DOHH2 (cell line): ENCODE measurements around the gene KIF6.

ENCODE experiments used
- H3F3A ChIP-seq: fragments of 200-600 bp; sonication (generic), shearing (Covaris generic); 2 replicates; pipeline ENCODE4 v1.6.0; 2016; ENCODE audit warnings: antibody characterized with exemption, mild to moderate bottlenecking; ENCODE audit not compliant: control insufficient read depth, insufficient read depth
- H3K27ac ChIP-seq: fragments of 200-600 bp; sonication (generic); 2 replicates; pipeline ENCODE4 v1.5.1; 2014; ENCODE audit warnings: low read depth, mild to moderate bottlenecking, low read length, moderate library complexity
- H3K27me3 ChIP-seq: fragments of 200-600 bp; sonication (generic); 2 replicates; pipeline ENCODE4 v1.6.1; 2014; ENCODE audit warnings: mild to moderate bottlenecking, low read length, mixed read lengths; ENCODE audit not compliant: control insufficient read depth
- H3K36me3 ChIP-seq: fragments of 200-600 bp; sonication (generic); 2 replicates; pipeline ENCODE4 v1.6.1; 2014; ENCODE audit warnings: mild to moderate bottlenecking, low read length, moderate library complexity, mixed read lengths; ENCODE audit not compliant: control insufficient read depth
- H3K4me1 ChIP-seq: fragments of 200-600 bp; sonication (generic); 2 replicates; pipeline ENCODE4 v1.6.1; 2014; ENCODE audit warnings: mild to moderate bottlenecking, low read length, mixed read lengths; ENCODE audit not compliant: control insufficient read depth
- H3K4me2 ChIP-seq: fragments of 200-600 bp; sonication (generic); 2 replicates; pipeline ENCODE4 v1.6.0; 2014; ENCODE audit warnings: mild to moderate bottlenecking, low read length, moderate library complexity
- H3K4me3 ChIP-seq: fragments of 200-600 bp; sonication (generic); 2 replicates; pipeline ENCODE4 v1.5.1; 2014; ENCODE audit warnings: mild to moderate bottlenecking, low read length, mixed read lengths
- H3K79me2 ChIP-seq: fragments of 200-600 bp; sonication (generic); 2 replicates; pipeline ENCODE4 v1.6.1; 2014; ENCODE audit warnings: mild to moderate bottlenecking, low read length, mixed read lengths; ENCODE audit not compliant: control insufficient read depth
- H3K9me2 ChIP-seq: fragments of 200-600 bp; sonication (generic); replicated peaks from 2 replicates; pipeline ENCODE4 v1.6.1; 2014; ENCODE audit warnings: mild to moderate bottlenecking, low read length, mixed read lengths; ENCODE audit not compliant: control insufficient read depth
- H3K9me3 ChIP-seq: fragments of 200-600 bp; sonication (generic); 2 replicates; pipeline ENCODE4 v1.6.1; 2014; ENCODE audit warnings: antibody characterized with exemption, low read length, mixed read lengths; ENCODE audit not compliant: control insufficient read depth, insufficient read depth
- H4K20me1 ChIP-seq: fragments of 200-600 bp; sonication (generic); 2 replicates; pipeline ENCODE4 v1.6.0; 2014; ENCODE audit warnings: low read depth, mild to moderate bottlenecking, antibody characterized with exemption, low read length, moderate library complexity; ENCODE audit not compliant: control insufficient read depth, insufficient read depth
- EZH2phosphoT487 ChIP-seq: fragments of 200-600 bp; sonication (generic); IDR thresholded peaks from 2 replicates; pipeline ENCODE4 v1.6.1; 2017; ENCODE audit warnings: borderline replicate concordance, mild to moderate bottlenecking, antibody characterized with exemption, low read length, moderate library complexity, mixed read lengths
- TF ChIP-seq, protein P1 (sequence below): fragments of 200-600 bp; sonication (generic); IDR thresholded peaks from one replicate; pipeline ENCODE4 v1.5.1; 2014; ENCODE audit warnings: antibody characterized with exemption, mild to moderate bottlenecking, low read depth, low read length; ENCODE audit not compliant: poor library complexity, severe bottlenecking

KIF6 gene

DNA sequence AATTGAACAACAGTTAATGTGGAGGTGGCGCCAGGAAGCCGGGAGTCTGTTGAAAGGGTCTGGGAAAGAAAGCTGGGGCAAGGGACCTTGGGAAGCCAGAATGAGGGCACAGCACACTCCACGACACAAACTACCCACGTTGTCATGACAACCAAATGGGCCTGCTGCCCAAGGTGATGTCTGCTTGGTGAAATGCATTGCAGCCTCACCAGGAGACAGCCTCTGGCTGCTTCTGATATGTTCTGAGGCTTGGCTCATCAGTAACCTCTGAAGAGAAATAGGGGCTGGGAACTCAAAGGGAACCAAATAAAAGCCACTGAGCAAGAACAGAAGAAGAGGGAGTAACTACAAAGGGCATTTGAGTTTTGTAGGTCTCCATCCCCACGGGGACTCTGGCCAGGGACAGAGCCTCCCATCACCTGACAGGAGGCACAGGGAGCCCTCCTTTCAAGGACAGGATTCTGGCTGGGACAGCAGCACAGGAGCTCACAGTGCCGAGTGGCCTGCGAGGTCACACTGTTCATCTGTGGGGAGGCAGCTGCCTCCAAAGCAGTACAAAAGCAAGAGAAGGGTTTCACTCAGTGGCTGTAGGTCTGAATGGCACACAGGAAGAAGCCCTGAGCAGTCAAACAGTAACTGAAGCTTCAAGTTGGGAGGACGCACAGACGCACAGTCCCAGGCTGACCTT, 358.1 kb downstream of the KIF6 start:
- no peak overlapping the region for H3K4me2 ChIP-seq
- no peaks in the 10 kb centered on the region for H4K20me1 ChIP-seq
- H3K9me2 ChIP-seq = no peaks in the 10 kb centered on the region
- H3K4me3 ChIP-seq = no peak overlapping the region
- H3K27ac ChIP-seq = no peak overlapping the region
- H3K79me2 ChIP-seq = no peaks in the 10 kb centered on the region
- no peak for TF ChIP-seq EZH2phosphoT487
- TF ChIP-seq, protein P1, sequence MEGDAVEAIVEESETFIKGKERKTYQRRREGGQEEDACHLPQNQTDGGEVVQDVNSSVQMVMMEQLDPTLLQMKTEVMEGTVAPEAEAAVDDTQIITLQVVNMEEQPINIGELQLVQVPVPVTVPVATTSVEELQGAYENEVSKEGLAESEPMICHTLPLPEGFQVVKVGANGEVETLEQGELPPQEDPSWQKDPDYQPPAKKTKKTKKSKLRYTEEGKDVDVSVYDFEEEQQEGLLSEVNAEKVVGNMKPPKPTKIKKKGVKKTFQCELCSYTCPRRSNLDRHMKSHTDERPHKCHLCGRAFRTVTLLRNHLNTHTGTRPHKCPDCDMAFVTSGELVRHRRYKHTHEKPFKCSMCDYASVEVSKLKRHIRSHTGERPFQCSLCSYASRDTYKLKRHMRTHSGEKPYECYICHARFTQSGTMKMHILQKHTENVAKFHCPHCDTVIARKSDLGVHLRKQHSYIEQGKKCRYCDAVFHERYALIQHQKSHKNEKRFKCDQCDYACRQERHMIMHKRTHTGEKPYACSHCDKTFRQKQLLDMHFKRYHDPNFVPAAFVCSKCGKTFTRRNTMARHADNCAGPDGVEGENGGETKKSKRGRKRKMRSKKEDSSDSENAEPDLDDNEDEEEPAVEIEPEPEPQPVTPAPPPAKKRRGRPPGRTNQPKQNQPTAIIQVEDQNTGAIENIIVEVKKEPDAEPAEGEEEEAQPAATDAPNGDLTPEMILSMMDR = no peak
- H3K36me3 ChIP-seq = no peaks in the 10 kb centered on the region
- H3F3A ChIP-seq = no peaks in the 10 kb centered on the region
- H3K9me3 ChIP-seq = no peaks in the 10 kb centered on the region
- no peaks in the 10 kb centered on the region for H3K4me1 ChIP-seq
- H3K27me3 ChIP-seq = no peaks in the 10 kb centered on the region

DNA sequence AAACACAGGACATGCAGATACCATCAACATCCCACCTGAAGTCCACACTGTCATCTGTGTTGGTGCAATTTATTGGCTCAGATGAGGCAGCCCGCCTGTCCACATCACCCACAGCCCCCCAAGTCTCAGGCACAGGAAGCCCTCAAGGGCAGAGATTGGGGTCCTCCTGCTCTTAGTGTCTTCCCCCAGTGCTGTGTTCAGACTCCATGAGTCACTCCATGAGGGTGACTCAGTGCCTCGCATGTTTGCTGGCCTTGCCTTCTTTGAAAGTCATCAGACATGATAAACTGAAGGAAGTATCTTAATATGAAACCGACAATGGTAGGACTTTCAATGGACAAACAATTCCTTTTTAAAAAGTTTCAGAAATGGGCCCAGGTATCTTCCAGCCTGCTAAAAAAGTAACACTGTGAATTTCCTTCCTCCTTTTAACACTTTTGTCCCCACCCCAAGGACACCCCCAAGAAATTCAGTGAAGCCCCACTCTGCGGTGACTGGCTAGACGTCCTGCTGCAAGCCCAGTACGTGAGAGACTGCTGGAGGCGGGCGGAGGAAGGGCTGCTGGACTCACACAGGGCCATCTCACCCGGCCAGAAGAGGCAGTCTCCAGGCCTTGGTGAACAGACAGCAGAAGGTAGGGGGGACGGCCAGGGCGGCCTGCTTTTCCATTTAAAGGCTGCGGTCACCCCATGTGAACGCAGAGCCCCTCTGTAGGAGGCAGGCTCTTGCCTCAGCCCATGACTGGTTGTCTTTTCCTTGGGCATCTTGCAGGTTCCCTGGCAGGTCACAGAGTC, 359.7 kb downstream of the KIF6 start:
- Histone ChIP-seq H3K4me1 (no peaks in the 10 kb centered on the region), H3K79me2 (no peaks in the 10 kb centered on the region), H3K4me2 (no peak overlapping the region), H3K27ac (no peak overlapping the region), H4K20me1 (no peaks in the 10 kb centered on the region), H3K27me3 (no peaks in the 10 kb centered on the region), H3F3A (no peaks in the 10 kb centered on the region), H3K9me3 (no peaks in the 10 kb centered on the region), H3K4me3 (no peak overlapping the region), H3K36me3 (no peaks in the 10 kb centered on the region), H3K9me2 (no peaks in the 10 kb centered on the region)
- TF ChIP-seq, protein P1 = no peak
- TF ChIP-seq EZH2phosphoT487 = no peak

- H4K20me1 ChIP-seq = no peaks in the 10 kb centered on the region
- no peaks in the 10 kb centered on the region for H3K27me3 ChIP-seq
- no peaks in the 10 kb centered on the region for H3K4me1 ChIP-seq
- H3K79me2 ChIP-seq = no peaks in the 10 kb centered on the region
- H3K9me3 ChIP-seq = no peaks in the 10 kb centered on the region
- no peak overlapping the region for H3K4me3 ChIP-seq
- H3F3A ChIP-seq = no peaks in the 10 kb centered on the region
- no peaks in the 10 kb centered on the region for H3K36me3 ChIP-seq
- no peak overlapping the region for H3K4me2 ChIP-seq
- H3K9me2 ChIP-seq = no peaks in the 10 kb centered on the region
- H3K27ac ChIP-seq = no peak overlapping the region
- TF ChIP-seq, protein P1 = no peak
- TF ChIP-seq EZH2phosphoT487 = no peak
Measured at GRCh38 chr6:39363280-39363679, 361.9 kb downstream of the KIF6 start.
